ENCODE measurements around the gene DAZAP1.

Gene DAZAP1

DNA sequence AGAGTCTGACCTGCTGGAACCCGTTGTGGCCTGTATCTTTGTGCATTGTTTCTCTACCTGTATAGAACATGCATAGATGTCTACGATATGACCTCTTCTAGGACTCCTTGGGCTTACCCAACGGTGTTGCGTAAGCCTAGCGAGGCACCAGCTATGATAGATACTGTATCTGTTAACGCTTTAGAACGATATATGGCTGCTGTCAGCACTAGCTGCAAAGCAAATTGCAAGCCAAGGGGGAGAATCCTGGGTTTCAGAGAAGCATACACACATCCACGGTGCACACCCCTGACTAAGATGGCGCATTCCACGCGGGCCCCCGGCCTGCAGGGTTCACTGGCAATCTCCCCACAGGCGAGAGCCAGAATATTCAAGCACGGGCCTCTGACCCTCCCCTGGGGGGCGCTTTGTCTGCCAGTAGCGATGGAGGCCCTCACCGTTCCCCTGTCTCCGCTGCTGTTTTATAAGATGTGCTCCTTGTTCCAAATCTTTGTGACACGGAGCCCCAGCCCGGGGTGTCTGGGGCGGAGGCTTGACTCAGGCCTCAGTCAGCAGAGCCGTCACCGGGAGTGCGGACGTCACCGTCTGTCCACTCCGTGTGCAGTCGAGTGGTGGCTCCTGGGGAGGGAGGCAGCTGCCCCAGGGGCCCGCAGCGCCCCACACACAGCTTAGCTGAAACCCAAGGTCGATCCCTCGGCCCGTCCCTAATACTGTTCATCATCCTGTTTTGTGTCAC lies 17.9 kb downstream of the DAZAP1 start:
- Histone ChIP-seq H3F3A (ENCODE audit: low read depth) (0 out of 2 replicates have a peak, but pooled peaks cover 3% of the 10 kb centered on the region), H3K4me2 (ENCODE audit: low read depth, low read length, poor library complexity, severe bottlenecking) (no peak overlapping the region), H3K9me3 (ENCODE audit: insufficient read depth, low read depth, low read length) (no peaks in the 10 kb centered on the region), H3K36me3 (ENCODE audit: insufficient read depth, low read length) (peaks cover 95% of the 10 kb centered on the region; the same call in 1 of the 2 replicates), H3K79me2 (ENCODE audit: insufficient read depth, low read length) (peaks cover 30% of the 10 kb centered on the region; the same call in 1 of the 2 replicates), H3K4me1 (ENCODE audit: insufficient read depth, low read length, poor library complexity, severe bottlenecking) (no peaks in the 10 kb centered on the region), H4K20me1 (ENCODE audit: insufficient read depth, low read length, poor library complexity, severe bottlenecking) (peaks cover 34% of the 10 kb centered on the region), H3K9ac (ENCODE audit: low read depth, low read length, poor library complexity, severe bottlenecking) (no peak overlapping the region), H3K9me2 (replicated peaks; ENCODE audit: low read depth, low read length) (no peaks in the 10 kb centered on the region), H3K27me3 (ENCODE audit: insufficient read depth, low read length, poor library complexity, severe bottlenecking) (no peaks in the 10 kb centered on the region), H3K4me3 (ENCODE audit: low read length, poor library complexity, severe bottlenecking) (no peak overlapping the region), H2AFZ (ENCODE audit: low read length) (no peak overlapping the region)
- TF ChIP-seq EZH2phosphoT487 (IDR thresholded peaks at IDR 0.05; ENCODE audit: borderline replicate concordance), result no peak
- TF ChIP-seq, protein P1, sequence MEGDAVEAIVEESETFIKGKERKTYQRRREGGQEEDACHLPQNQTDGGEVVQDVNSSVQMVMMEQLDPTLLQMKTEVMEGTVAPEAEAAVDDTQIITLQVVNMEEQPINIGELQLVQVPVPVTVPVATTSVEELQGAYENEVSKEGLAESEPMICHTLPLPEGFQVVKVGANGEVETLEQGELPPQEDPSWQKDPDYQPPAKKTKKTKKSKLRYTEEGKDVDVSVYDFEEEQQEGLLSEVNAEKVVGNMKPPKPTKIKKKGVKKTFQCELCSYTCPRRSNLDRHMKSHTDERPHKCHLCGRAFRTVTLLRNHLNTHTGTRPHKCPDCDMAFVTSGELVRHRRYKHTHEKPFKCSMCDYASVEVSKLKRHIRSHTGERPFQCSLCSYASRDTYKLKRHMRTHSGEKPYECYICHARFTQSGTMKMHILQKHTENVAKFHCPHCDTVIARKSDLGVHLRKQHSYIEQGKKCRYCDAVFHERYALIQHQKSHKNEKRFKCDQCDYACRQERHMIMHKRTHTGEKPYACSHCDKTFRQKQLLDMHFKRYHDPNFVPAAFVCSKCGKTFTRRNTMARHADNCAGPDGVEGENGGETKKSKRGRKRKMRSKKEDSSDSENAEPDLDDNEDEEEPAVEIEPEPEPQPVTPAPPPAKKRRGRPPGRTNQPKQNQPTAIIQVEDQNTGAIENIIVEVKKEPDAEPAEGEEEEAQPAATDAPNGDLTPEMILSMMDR (conservative IDR thresholded peaks at IDR 0.05; ENCODE audit: low read length), result no peak

DNA sequence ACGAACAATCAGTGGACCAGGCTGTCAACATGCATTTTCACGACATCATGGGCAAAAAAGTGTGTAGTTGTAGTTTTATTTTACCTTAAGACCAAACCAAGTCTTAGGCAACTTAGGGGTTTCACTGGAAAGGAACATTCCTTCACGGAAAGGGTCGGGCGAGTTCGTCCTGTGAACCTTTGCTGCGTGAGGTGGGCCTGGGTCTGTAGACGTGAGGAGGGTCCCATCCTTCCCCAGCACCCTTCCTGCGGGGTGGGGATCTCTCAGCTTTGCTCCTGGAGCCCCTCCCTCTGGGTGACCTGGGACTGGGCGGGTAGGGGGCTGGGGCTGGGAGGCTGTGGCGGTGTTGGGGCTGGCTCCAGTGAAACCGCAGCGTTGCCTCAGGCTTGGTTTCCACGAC lies 18.5 kb downstream of the DAZAP1 start:
- Histone ChIP-seq H3F3A (ENCODE audit: low read depth) (0 out of 2 replicates have a peak, but pooled peaks cover 3% of the 10 kb centered on the region), H3K36me3 (ENCODE audit: insufficient read depth, low read length) (peaks cover 92% of the 10 kb centered on the region; the same call in 1 of the 2 replicates), H3K4me1 (ENCODE audit: insufficient read depth, low read length, poor library complexity, severe bottlenecking) (no peaks in the 10 kb centered on the region), H3K27me3 (ENCODE audit: insufficient read depth, low read length, poor library complexity, severe bottlenecking) (no peaks in the 10 kb centered on the region), H3K4me3 (ENCODE audit: low read length, poor library complexity, severe bottlenecking) (no peak overlapping the region), H2AFZ (ENCODE audit: low read length) (no peak overlapping the region), H3K79me2 (ENCODE audit: insufficient read depth, low read length) (peaks cover 24% of the 10 kb centered on the region; the same call in 1 of the 2 replicates), H4K20me1 (ENCODE audit: insufficient read depth, low read length, poor library complexity, severe bottlenecking) (peaks cover 28% of the 10 kb centered on the region), H3K4me2 (ENCODE audit: low read depth, low read length, poor library complexity, severe bottlenecking) (no peak overlapping the region), H3K9me3 (ENCODE audit: insufficient read depth, low read depth, low read length) (no peaks in the 10 kb centered on the region), H3K9ac (ENCODE audit: low read depth, low read length, poor library complexity, severe bottlenecking) (no peak overlapping the region), H3K9me2 (replicated peaks; ENCODE audit: low read depth, low read length) (no peaks in the 10 kb centered on the region)
- TF ChIP-seq, protein P1 (conservative IDR thresholded peaks at IDR 0.05; ENCODE audit: low read length), result no peak
- TF ChIP-seq EZH2phosphoT487 (IDR thresholded peaks at IDR 0.05; ENCODE audit: borderline replicate concordance), result no peak

DNA sequence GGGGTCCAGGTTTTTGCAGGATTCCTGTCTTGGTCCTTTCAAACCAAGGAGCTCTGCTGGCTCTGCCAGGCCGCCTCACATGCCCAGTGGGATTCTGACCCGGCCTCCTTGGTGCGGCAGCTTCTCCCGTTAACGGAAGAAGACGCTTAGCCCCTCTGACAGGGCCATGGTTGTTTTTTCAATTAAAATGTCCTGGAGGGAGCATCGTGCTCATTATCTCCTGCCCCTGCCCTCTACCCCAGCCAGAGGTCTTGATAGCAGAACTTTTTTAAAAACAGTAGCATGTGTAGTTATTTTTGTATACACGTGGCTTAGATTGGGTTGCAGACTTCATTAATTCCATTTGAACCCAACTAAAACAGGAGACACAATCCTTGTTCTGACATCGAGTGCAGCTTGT lies 19.4 kb downstream of the DAZAP1 start:
- Histone ChIP-seq H3F3A (ENCODE audit: low read depth) (0 out of 2 replicates have a peak, but pooled peaks cover 3% of the 10 kb centered on the region), H3K79me2 (ENCODE audit: insufficient read depth, low read length) (peaks cover 22% of the 10 kb centered on the region; the same call in 1 of the 2 replicates), H4K20me1 (ENCODE audit: insufficient read depth, low read length, poor library complexity, severe bottlenecking) (peaks cover 28% of the 10 kb centered on the region), H3K9me3 (ENCODE audit: insufficient read depth, low read depth, low read length) (no peaks in the 10 kb centered on the region), H2AFZ (ENCODE audit: low read length) (no peak overlapping the region), H3K27me3 (ENCODE audit: insufficient read depth, low read length, poor library complexity, severe bottlenecking) (no peaks in the 10 kb centered on the region), H3K4me1 (ENCODE audit: insufficient read depth, low read length, poor library complexity, severe bottlenecking) (no peaks in the 10 kb centered on the region), H3K9me2 (replicated peaks; ENCODE audit: low read depth, low read length) (no peaks in the 10 kb centered on the region), H3K36me3 (ENCODE audit: insufficient read depth, low read length) (peaks cover 88% of the 10 kb centered on the region; the same call in 1 of the 2 replicates), H3K9ac (ENCODE audit: low read depth, low read length, poor library complexity, severe bottlenecking) (no peak overlapping the region), H3K4me3 (ENCODE audit: low read length, poor library complexity, severe bottlenecking) (no peak overlapping the region), H3K4me2 (ENCODE audit: low read depth, low read length, poor library complexity, severe bottlenecking) (no peak overlapping the region)
- no peak for TF ChIP-seq EZH2phosphoT487 (IDR thresholded peaks at IDR 0.05; ENCODE audit: borderline replicate concordance)
- TF ChIP-seq, protein P1 (conservative IDR thresholded peaks at IDR 0.05; ENCODE audit: low read length), result no peak

Measured in Loucy (cell line).